GM19238 (cell line): ENCODE data around the gene CD164.
"Not testable (repeated sequence)": the region's sequence is repeated elsewhere in the genome, so short reads cannot be mapped to it uniquely, and the experiment has no call there.

Experiments used
- DNase-seq: peaks from one replicate; pipeline ENCODE4 v3.0.0; 2011; ENCODE audit warnings: low spot score; ENCODE audit not compliant: insufficient read length

The CD164 gene

GRCh38 chr6:109343518-109343917, 38.7 kb downstream of the CD164 start:
- DNase-seq: no peak

- no peak for DNase-seq
Observed at GRCh38 chr6:109342911-109343310, 39.4 kb downstream of the CD164 start.

GRCh38 chr6:109342506-109342905, 39.8 kb downstream of the CD164 start:
- DNase-seq: no peak

GRCh38 chr6:109340811-109341210, 41.5 kb downstream of the CD164 start:
- no peak for DNase-seq

- no peak for DNase-seq
Observed at GRCh38 chr6:109339906-109340678, 42.2 kb downstream of the CD164 start.

DNA sequence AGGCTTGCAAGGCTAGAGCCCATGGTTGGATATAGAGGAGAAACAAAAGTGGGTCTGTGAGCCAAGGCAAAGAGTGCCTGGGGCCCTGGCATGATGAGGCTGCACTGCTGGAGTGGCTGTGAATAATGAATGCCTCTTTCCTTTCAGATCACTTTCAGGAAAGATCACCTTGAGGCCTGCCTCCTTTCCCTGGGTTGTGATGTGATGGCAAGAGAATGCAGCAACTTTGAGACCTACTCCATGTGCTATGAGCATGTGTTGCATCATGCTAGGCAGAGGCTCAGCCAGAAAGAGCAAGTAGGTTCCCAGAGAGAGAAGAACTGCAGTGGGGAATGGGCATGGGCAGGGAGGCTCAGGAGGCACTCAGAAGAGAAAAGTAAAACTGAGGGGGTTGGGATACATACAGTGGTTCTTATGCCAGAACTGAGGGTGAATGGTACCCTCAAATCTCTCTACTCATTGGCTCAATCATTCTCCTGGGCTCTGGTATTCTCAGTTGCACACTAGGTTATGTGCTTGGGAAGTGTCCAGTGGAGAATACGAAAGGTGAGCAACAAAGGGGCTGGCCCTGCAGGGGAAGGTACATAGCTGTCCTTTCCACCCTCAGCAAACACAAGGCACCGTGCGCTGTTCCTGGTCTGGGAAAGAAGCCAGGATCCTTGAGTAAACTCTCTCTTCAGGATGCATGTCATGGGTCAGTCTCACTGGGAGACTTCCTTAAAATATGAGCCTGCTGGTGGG, 45.9 kb downstream of the CD164 start:
- no peak for DNase-seq

DNA sequence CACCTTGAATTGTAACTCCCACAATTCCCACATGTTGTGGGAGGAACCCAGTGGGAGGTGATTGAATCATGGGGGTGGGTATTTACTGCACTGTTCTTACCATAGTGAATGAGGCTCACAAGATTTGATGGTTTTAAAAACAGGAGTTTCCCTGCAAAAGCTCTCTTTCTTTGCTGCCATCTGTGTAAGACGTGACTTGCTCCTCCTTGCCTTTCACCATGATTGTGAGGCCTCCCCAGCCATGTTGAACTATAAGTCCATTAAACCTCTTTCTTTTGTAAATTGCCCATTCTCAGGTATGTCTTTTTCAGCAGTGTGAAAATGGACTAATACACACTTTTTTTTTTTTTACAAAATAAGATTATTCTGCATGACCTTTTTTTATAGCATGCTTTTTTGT, 48.4 kb downstream of the CD164 start:
- DNase-seq: not testable (repeated sequence)

DNA sequence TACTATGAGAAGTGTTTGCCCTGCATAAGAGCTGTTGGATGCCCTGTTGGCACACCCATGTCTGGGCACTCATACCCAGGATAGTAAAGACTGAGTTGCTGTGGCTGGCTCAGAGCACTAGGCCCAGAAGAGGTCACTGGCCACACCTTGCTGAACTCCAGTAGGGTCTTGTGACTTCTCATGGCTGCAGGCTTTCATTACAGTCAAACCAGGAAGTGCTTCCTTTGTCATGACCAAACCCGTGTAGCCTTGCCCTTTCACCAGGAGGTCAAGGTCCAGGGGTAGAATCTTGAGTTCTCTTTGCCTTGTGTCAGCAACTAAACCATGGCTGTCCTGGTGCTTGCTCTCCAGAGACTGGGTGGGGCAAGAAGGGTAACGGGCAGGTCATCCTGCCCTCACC, 49.5 kb downstream of the CD164 start:
- DNase-seq: no peak

DNA sequence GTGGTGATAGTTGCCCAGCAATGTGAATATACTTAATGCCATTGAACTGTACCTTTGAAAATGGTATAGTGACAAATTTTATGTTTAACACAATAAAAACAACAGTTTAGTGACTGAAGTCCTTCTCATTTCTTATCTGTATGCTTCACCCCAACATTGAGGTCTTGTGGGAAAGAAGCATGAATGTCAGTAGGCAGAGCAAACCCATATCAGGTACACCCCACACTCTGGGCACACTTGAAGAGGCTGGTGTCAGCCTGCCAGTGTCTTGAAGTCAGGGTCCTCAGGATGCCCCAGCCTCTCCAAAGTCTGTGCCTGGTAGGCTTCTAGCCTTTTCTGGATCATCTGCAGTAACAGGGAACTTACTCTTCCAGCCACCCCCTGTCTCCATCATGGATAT, 51.2 kb downstream of the CD164 start:
- DNase-seq: no peak

GRCh38 chr6:109330263-109330662, 52.0 kb downstream of the CD164 start:
- DNase-seq: no peak

DNA sequence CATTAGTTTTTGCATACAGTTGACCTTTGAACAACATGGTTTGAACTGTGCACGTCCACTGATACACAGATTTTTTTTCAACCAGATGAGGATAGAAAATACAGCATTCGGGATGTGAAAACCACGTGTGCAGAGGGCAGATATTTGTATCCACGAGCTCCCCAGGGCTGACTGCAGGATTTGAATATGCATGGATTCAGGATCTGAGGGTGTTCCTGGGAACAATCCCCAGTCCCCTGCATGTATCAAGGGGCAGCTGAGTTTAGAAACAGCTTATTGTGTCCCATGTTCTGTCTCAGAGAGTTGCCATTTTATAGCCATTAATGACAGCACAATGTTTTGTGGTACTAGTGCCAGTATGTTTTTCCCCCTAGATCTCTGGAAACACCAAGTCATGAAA, 53.6 kb downstream of the CD164 start:
- DNase-seq: no peak

GRCh38 chr6:109327959-109328358, 54.3 kb downstream of the CD164 start:
- DNase-seq: no peak

- DNase-seq: no peak
Observed at GRCh38 chr6:109327491-109327890, 54.8 kb downstream of the CD164 start.

GRCh38 chr6:109326351-109326750, 55.9 kb downstream of the CD164 start:
- no peak for DNase-seq

DNA sequence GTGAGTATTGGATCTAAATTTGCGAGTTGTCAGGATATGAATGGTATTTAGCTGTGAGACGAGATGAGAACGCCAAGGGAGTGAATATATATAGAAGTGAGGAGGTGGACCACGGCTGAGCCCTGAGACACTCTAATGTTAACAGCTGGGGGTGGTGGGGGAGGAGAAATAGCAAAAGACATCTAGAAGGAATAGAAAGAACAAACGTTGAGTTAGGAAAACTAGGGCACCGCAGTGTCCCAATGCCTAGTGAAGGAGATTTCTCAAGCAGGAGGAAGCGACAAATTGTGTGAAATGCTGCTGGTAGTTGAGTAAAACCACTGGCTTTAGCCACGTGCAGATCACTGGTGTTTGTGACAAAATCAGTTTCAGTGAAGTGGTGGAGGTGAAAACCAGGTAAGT, 56.9 kb downstream of the CD164 start:
- no peak for DNase-seq

GRCh38 chr6:109323241-109323640, 59.0 kb downstream of the CD164 start:
- no peak for DNase-seq

- peak; percentile 27 for DNase-seq
Observed at GRCh38 chr6:109322825-109323224, 59.4 kb downstream of the CD164 start.

DNA sequence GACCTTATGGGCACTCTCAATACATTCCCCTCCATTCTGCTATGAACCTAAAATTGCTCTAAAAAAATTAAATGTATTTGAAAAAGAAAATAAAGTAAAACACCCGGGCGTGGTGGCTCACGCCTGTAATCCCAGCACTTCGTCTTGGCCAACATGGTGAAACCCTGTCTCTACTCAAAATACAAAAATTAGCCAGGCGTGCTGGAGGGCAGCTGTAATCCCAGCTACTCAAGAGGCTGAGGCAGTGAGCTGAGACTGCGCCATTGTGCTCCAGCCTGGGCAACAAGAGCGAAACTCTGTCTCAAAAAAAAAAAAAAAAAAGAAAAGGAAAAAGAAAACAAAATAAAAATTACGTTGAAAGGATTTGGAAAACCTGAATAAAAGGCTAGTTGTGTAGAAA, 60.5 kb downstream of the CD164 start:
- no peak for DNase-seq

DNA sequence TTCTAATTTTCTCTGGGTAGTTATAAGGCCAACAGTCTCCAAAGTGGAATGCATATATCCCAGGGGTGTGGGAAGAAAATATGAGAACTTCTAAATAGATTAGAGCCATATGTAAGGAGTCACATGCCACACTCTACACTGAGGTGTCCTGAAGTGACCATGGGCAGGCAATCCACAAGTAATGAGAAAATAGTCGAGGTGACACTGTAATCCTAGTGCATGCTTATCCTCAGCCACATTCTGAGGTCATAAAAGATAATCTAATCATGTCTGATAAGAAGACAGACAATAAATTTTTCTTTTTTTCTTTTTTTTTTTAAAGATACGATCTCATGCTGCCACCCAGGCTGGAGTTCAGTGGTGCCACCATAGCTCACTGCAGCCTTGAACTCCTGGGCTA, 62.2 kb downstream of the CD164 start:
- DNase-seq: no peak

DNA sequence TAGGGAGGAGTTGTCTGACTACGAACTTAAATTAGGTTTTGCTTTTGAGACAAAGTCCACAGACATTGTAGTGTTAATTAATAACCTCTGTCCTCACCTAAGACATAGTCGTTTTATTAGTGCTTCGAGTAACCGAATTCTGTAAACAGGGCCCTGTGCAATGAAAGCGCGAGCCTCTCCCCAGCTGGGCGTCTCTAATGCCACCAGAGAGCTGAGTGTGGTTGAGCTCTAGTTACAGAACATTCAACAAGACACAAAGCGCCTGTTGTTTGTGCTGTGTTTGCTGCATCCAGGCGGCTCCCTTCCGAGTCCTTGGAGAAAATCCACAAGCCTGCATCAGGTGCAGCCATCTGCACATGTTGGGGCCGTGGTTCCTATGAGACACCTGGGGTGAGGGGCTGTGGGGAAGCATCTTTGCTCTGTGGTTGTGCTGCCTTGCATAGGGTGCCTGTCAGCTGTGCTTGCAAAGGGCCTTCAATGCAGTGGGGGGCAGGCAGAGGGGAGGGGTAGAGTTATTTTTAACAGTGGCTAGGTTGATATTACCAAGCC, 63.9 kb downstream of the CD164 start:
- no peak for DNase-seq

- DNase-seq: no peak
Observed at GRCh38 chr6:109316909-109317308, 65.4 kb downstream of the CD164 start.
